NCI-H1417 (cell line): ENCODE results near the gene KRTAP10-4.

Source experiments
- DNase-seq, 3 experiments: peaks; one replicate each; lab custom pipeline; 2025; lab: John Stamatoyannopoulos, UW

KRTAP10-4 gene

GRCh38 chr21:44573630-44574456, at the start of gene KRTAP10-4:
Gene KRTAP10-4 (plus strand): TSS chr21:44573729. CDS start chr21:44573759, 30 bp downstream.
- DNase-seq, result peak in 2 of 3 experiments; percentile 68 to 82

- no peak for DNase-seq
These were observed 48.8 kb upstream of the KRTAP10-4 start for GRCh38 chr21:44524414-44525371.

- no peak for DNase-seq
These were observed 48.0 kb upstream of the KRTAP10-4 start for GRCh38 chr21:44525391-44526095.

GRCh38 chr21:44526096-44526997, 47.2 kb upstream of the KRTAP10-4 start:
- DNase-seq, result no peak

GRCh38 chr21:44527156-44527982, 46.2 kb upstream of the KRTAP10-4 start:
- DNase-seq, result no peak

GRCh38 chr21:44527983-44528633, 45.4 kb upstream of the KRTAP10-4 start:
- DNase-seq, result no peak

- no peak for DNase-seq
These were observed 44.9 kb upstream of the KRTAP10-4 start for GRCh38 chr21:44528634-44528995.

- DNase-seq, result no peak
These were observed 44.5 kb upstream of the KRTAP10-4 start for GRCh38 chr21:44529011-44529421.

- no peak for DNase-seq
These were observed 43.9 kb upstream of the KRTAP10-4 start for GRCh38 chr21:44529503-44530125.

GRCh38 chr21:44530221-44530902, 43.2 kb upstream of the KRTAP10-4 start:
- DNase-seq, result no peak

GRCh38 chr21:44530903-44531605, 42.5 kb upstream of the KRTAP10-4 start:
- no peak for DNase-seq

GRCh38 chr21:44531606-44532564, 41.6 kb upstream of the KRTAP10-4 start:
- no peak for DNase-seq

GRCh38 chr21:44532712-44533111, 40.8 kb upstream of the KRTAP10-4 start:
- DNase-seq, result no peak

- no peak for DNase-seq
These were observed 40.2 kb upstream of the KRTAP10-4 start for GRCh38 chr21:44533121-44533890.

GRCh38 chr21:44533891-44534627, 39.5 kb upstream of the KRTAP10-4 start:
- DNase-seq, result no peak
